HepG2 (cell line): ENCODE data around the gene TMEM63C. TPM values are rescaled to one million over a fixed set of nuclear protein-coding genes. Genes with fewer than 3 reads are reported as not detected.

Source experiments
- ATAC-seq: fragments of 200-7000 bp; cut with Tn5 transposase; 3 replicates; pipeline ENCODE4 v1.9.1; 2020; ENCODE audit warnings: mild to moderate bottlenecking, moderate library complexity
- BruUV-seq: library from RNA; stranded (reverse); fragments of 400-500 nt; replicated peaks from 2 replicates; lab custom pipeline; 2021; lab: Mats Ljungman, UMichigan
- CTCF ChIA-PET: fragments of 300-600 bp; formaldehyde crosslinking; extraction: SDS; loops from one replicate; lab custom pipeline; 2021; ENCODE audit warnings: low total read pairs, inconsistent platforms, low intra/inter-chr PET ratio; lab: Yijun Ruan, JAX
- POLR2A ChIA-PET: fragments of 350-600 bp; sonication (Branson Sonifier 250); formaldehyde crosslinking; loops from one replicate; lab custom pipeline; 2020; ENCODE audit warnings: antibody characterized with exemption, inconsistent platforms; lab: Yijun Ruan, JAX
- DNase-seq: peaks from one replicate; pipeline ENCODE4 v3.0.0-alpha.2; 2015; ENCODE audit warnings: low spot score
- FAIRE-seq: peaks from 3 replicates; lab custom pipeline; 2011; peaks lifted over from hg19 to GRCh38; lab: Jason Lieb, UNC
- H2AFZ ChIP-seq: one replicate; pipeline ENCODE4 v1.6.1; 2011; ENCODE audit warnings: low read length, inconsistent platforms
- H3K27ac ChIP-seq: fragments of 300-600 bp; 3 replicates; pipeline ENCODE4 v1.8.0; 2011; ENCODE audit warnings: mixed run types, mild to moderate bottlenecking, mixed read lengths, low read length, inconsistent platforms; ENCODE audit not compliant: insufficient read depth; ENCODE audit errors: extremely low read length
- H3K27me3 ChIP-seq, 2 experiments: fragments of 200-600 bp in 1 of 2; 2 replicates in 1 of 2; 3 replicates in 1 of 2; pipeline versions ENCODE4 v1.6.0 to v1.8.0; 2011; ENCODE audit warnings: low read length in 2 of 2, mild to moderate bottlenecking in 2 of 2, moderate library complexity in 2 of 2, inconsistent platforms in 1 of 2; ENCODE audit not compliant: insufficient read depth in 2 of 2, control insufficient read depth in 1 of 2
- H3K36me3 ChIP-seq, 2 experiments: fragments of 200-600 bp in 1 of 2; replicated peaks in 1 of 2; 2 replicates in 1 of 2; 3 replicates in 1 of 2; pipeline versions ENCODE4 v1.5.1 to v1.8.0; 2011; ENCODE audit warnings: low read length in 2 of 2, inconsistent platforms in 1 of 2; ENCODE audit not compliant: insufficient read depth in 2 of 2, control insufficient read depth in 1 of 2
- H3K4me1 ChIP-seq: 2 replicates; pipeline ENCODE4 v1.5.1; 2012; ENCODE audit warnings: low read length, inconsistent platforms; ENCODE audit not compliant: insufficient read depth
- H3K4me2 ChIP-seq: 2 replicates; pipeline ENCODE4 v1.6.0; 2011; ENCODE audit warnings: low read depth, low read length, inconsistent platforms
- H3K4me3 ChIP-seq, 3 experiments: fragments of 200-600 bp in 1 of 3; sonication (generic), shearing (Covaris generic) in 1 of 3; replicated peaks in 1 of 3; 2 replicates each; pipeline ENCODE4 v1.5.1; 2011 to 2016; ENCODE audit warnings: low read length in 3 of 3, inconsistent platforms in 2 of 3, low read depth in 2 of 3, mild to moderate bottlenecking in 2 of 3, control low read depth in 1 of 3, mixed read lengths in 1 of 3; ENCODE audit not compliant: insufficient read depth in 1 of 3
- H3K79me2 ChIP-seq: one replicate; pipeline ENCODE4 v1.6.1; 2011; ENCODE audit warnings: low read length, inconsistent platforms; ENCODE audit not compliant: insufficient read depth
- H3K9ac ChIP-seq: 2 replicates; pipeline ENCODE4 v1.6.0; 2011; ENCODE audit warnings: mild to moderate bottlenecking, low read depth, low read length, inconsistent platforms; ENCODE audit not compliant: insufficient read depth
- H3K9me3 ChIP-seq: 2 replicates; pipeline ENCODE4 v1.5.1; 2012; ENCODE audit warnings: mild to moderate bottlenecking, low read length
- H4K20me1 ChIP-seq: 2 replicates; pipeline ENCODE4 v1.6.0; 2011; ENCODE audit warnings: inconsistent platforms, mild to moderate bottlenecking, low read length, moderate library complexity; ENCODE audit not compliant: insufficient read depth
- FOXO4 ChIP-seq: sonication (generic); formaldehyde crosslinking; conservative IDR thresholded peaks from 2 replicates; pipeline ENCODE4 v1.8.1; 2023; ENCODE audit warnings: missing genetic modification reagents
- HNRNPL ChIP-seq: fragments of 200-400 bp; formaldehyde crosslinking; IDR thresholded peaks from 2 replicates; pipeline ENCODE4 v1.6.1; 2017; ENCODE audit warnings: mild to moderate bottlenecking, low read depth, low read length
- MBNL3 ChIP-seq: fragments of 250-450 bp; sonication (Bioruptor Pico); conservative IDR thresholded peaks from 2 replicates; pipeline ENCODE4 v1.8.0; 2022; ENCODE audit warnings: mild to moderate bottlenecking, inconsistent platforms
- PRPF4 ChIP-seq: fragments of 200-400 bp; formaldehyde crosslinking; IDR thresholded peaks from 2 replicates; pipeline ENCODE4 v1.6.1; 2016; ENCODE audit warnings: low read length, low read depth; ENCODE audit not compliant: poor library complexity, severe bottlenecking
- RBFOX2 ChIP-seq: fragments of 200-400 bp; formaldehyde crosslinking; IDR thresholded peaks from 2 replicates; pipeline ENCODE4 v1.6.1; 2017; ENCODE audit warnings: low read depth, mild to moderate bottlenecking, low read length
- ZNF770 ChIP-seq: sonication (generic); formaldehyde crosslinking; IDR thresholded peaks from 2 replicates; pipeline ENCODE4 v1.5.0; 2020; ENCODE audit warnings: mild to moderate bottlenecking, missing genetic modification reagents
- WGBS: methylation state at CpG from one replicate; pipeline ENCODE4 v1.1.6; 2017; ENCODE audit warnings: low lambda C conversion rate; 5-methylcytosine and 5-hydroxymethylcytosine counted together
- in situ Hi-C: cut with HindIII; loops from 2 replicates; pipeline ENCODE4 v1.10.0; 2017; ENCODE audit warnings: low pct_unique_long_range_greater_than_20kb; ENCODE audit not compliant: extremely low pct_ligation_motif_present
- intact Hi-C: fragments of 100-400 bp; cut with micrococcal nuclease; formaldehyde crosslinking; loops from one replicate; pipeline ENCODE4 v1.10.0; 2022; ENCODE audit not compliant: unreplicated experiment
- polyA plus RNA-seq, 8 experiments: library from polyadenylated mRNA; depleted of rRNA in 3 of 8; stranded (reverse) in 7 of 8; unstranded in 1 of 8; fragments of >200 nt; fragmentation: Illumina TruSeq in 4 of 8; extraction: Trizol in 4 of 8; gene quantifications; 2 replicates each; pipeline versions ENCODE4 v1.2.1 to v1.2.3, GENCODE V29; 2011 to 2016; ENCODE audit warnings: low read depth in 4 of 8, missing spikeins in 1 of 8, mixed read lengths in 1 of 8; ENCODE audit not compliant: insufficient read depth in 1 of 8
- total RNA-seq, 5 experiments: library from RNA; depleted of rRNA; stranded (reverse); fragments of >200 nt; fragmentation: Illumina TruSeq; extraction: Trizol; gene quantifications; 2 replicates each; pipeline ENCODE4 v1.2.3, GENCODE V29; 2016; ENCODE audit warnings: low read depth in 1 of 5
- TF ChIP-seq, protein P1 (sequence below): sonication (generic); formaldehyde crosslinking; IDR thresholded peaks from 2 replicates; pipeline ENCODE4 v1.4.0; 2020; ENCODE audit warnings: missing genetic modification reagents
- TF ChIP-seq, protein P2 (sequence below): IDR thresholded peaks from 2 replicates; pipeline ENCODE4 v1.6.1; 2018; ENCODE audit warnings: missing genetic modification reagents, mild to moderate bottlenecking, missing compliant biosample characterization

The TMEM63C gene
- total and polyA plus RNA-seq, 2 of the 13 experiments (the other 11 are each of a cell fraction or from before 2014, with no cell fraction given) = 0.17 to 0.27 TPM

- FAIRE-seq (no peak), DNase-seq (no peak), ATAC-seq (no peak)
- WGBS = 13% methylated on average over 2 of the region's 2 CpGs
- Histone ChIP-seq H3K27me3 (no peaks in the 10 kb centered on the region), H3K4me1 (no peaks in the 10 kb centered on the region), H3K9me3 (no peaks in the 10 kb centered on the region), H3K79me2 (no peaks in the 10 kb centered on the region), H3K27ac (no peak overlapping the region), H3K4me3 (no peak overlapping the region), H3K4me2 (no peak overlapping the region), H4K20me1 (no peaks in the 10 kb centered on the region), H2AFZ (no peak overlapping the region), H3K36me3 (no peaks in the 10 kb centered on the region), H3K9ac (no peak overlapping the region)
- intact Hi-C loops (no loop called here), in situ Hi-C loops (no loop called here)
- TF ChIP-seq MBNL3 (CRISPR knock-in tag) (no peak), ZNF770 (no peak), PRPF4 (no peak), RBFOX2 (no peak), FOXO4 (CRISPR knock-in tag) (no peak), HNRNPL (no peak)
- TF ChIP-seq, protein P1, sequence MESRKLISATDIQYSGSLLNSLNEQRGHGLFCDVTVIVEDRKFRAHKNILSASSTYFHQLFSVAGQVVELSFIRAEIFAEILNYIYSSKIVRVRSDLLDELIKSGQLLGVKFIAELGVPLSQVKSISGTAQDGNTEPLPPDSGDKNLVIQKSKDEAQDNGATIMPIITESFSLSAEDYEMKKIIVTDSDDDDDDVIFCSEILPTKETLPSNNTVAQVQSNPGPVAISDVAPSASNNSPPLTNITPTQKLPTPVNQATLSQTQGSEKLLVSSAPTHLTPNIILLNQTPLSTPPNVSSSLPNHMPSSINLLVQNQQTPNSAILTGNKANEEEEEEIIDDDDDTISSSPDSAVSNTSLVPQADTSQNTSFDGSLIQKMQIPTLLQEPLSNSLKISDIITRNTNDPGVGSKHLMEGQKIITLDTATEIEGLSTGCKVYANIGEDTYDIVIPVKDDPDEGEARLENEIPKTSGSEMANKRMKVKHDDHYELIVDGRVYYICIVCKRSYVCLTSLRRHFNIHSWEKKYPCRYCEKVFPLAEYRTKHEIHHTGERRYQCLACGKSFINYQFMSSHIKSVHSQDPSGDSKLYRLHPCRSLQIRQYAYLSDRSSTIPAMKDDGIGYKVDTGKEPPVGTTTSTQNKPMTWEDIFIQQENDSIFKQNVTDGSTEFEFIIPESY (CRISPR knock-in tag) = no peak
- TF ChIP-seq, protein P2, sequence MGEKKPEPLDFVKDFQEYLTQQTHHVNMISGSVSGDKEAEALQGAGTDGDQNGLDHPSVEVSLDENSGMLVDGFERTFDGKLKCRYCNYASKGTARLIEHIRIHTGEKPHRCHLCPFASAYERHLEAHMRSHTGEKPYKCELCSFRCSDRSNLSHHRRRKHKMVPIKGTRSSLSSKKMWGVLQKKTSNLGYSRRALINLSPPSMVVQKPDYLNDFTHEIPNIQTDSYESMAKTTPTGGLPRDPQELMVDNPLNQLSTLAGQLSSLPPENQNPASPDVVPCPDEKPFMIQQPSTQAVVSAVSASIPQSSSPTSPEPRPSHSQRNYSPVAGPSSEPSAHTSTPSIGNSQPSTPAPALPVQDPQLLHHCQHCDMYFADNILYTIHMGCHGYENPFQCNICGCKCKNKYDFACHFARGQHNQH (CRISPR knock-in tag) = no peak
- CTCF ChIA-PET = no interaction called here
- no TSS peak for BruUV-seq
- POLR2A ChIA-PET = no interaction called here
Observed at GRCh38 chr14:77230914-77231313, 49.3 kb downstream of the TMEM63C start.
